ENCODE measurements around the gene ZCCHC4.
"Not testable (repeated sequence)": the region's sequence is repeated elsewhere in the genome, so short reads cannot be mapped to it uniquely, and the experiment has no call there.

The ZCCHC4 gene

GRCh38 chr4:25313201-25313895 is 774 bp downstream of the ZCCHC4 start:
- DNase-seq (ENCODE audit: low read depth): no peak
- peak overlapping the region; percentile 92 for H3K4me3 ChIP-seq (ENCODE audit: low read depth, low read length)

GRCh38 chr4:25320336-25320735 is 7.8 kb downstream of the ZCCHC4 start:
- H3K4me3 ChIP-seq (ENCODE audit: low read depth, low read length): no peak overlapping the region
- peak; percentile 76 for DNase-seq (ENCODE audit: low read depth)

DNA sequence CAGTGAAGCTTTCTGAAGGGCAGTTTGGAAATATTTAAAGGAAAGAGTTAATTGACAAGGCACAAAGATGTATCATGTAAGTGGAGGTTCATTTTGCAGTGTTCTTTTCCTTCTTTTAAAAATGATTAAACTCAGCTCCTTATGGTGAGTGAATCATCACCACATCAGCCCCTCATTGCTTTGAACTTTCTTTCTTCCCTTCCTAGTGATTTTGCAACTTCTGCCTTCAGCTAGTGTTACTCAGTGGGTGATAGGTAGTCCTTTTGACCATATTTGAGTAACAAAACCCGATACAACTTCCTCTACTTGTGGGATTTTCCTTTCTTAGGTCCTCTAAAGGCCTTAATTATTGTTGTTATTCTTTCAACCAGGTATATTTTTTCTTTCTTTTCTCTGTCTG is 8.2 kb downstream of the ZCCHC4 start:
- peak; percentile 90 for DNase-seq (ENCODE audit: low read depth)
- H3K4me3 ChIP-seq (ENCODE audit: low read depth, low read length): no peak overlapping the region

DNA sequence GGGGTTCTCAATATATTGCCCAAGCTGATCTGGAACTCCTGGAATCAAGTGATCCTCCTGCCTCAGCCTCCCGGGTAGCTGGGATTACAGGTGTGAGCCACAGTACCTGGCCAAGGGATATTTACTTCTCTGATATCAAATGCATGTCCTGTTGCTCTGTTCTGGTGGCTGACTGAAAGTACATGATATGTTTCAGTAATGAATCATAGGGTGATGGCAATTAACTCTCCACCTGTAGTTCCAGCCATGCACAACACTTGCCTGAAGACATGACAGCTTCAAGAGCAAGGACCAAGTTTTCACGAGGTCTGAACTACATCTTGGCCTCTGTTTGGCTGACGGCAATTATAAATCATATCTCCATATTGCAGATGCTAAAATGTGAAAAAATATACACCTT is 9.1 kb downstream of the ZCCHC4 start:
- no peak overlapping the region for H3K4me3 ChIP-seq (ENCODE audit: low read depth, low read length)
- no peak for DNase-seq (ENCODE audit: low read depth)

DNA sequence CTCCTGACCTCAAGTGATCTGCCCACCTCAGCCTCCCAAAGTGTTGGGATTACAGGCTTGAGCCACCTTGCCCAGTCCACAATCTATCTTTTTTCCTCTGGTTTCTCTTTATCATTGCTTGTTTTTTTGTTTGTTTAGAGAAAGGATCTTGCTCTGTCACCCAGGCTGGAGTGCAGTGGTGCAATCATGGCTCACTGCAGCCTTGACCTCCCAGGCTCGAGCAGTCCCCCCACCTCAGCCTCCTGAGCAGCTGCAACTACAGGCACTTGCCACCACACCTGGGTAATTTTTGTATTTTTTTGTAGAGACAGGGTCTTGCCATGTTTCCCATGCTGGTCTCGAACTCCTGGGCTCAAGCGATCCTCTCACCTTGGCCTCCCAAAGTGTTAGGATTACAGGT is 15.9 kb downstream of the ZCCHC4 start:
- DNase-seq (ENCODE audit: low read depth): not testable (repeated sequence)

DNA sequence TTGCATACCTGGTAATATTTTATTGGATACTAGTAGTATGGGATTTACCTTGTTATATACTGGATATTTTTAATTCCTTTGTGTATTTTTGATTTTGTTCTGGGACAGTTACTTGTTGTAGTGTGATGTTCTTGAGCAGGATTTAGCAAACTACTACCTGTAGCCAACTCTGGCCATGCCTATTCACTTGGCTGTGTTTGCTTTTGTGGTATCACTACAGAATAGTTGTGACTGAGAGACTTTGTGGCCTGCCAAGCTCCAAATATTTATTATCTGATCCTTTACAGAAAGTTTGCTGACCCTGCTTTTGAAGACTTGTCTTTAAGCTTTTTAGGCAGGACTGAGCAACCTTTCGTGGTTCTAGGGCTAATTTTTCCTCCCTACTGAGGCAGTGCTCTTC is 17.8 kb downstream of the ZCCHC4 start:
- DNase-seq (ENCODE audit: low read depth): no peak
- H3K4me3 ChIP-seq (ENCODE audit: low read depth, low read length): no peak overlapping the region

More for the DNA sequence above, 15.9 kb downstream of the ZCCHC4 start:
- H3K4me3 ChIP-seq (ENCODE audit: low read depth, low read length): not testable (repeated sequence)

- DNase-seq (ENCODE audit: low read depth): no peak
- H3K4me3 ChIP-seq (ENCODE audit: low read depth, low read length): no peak overlapping the region
Measured at GRCh38 chr4:25330905-25331808, 18.6 kb downstream of the ZCCHC4 start.

DNA sequence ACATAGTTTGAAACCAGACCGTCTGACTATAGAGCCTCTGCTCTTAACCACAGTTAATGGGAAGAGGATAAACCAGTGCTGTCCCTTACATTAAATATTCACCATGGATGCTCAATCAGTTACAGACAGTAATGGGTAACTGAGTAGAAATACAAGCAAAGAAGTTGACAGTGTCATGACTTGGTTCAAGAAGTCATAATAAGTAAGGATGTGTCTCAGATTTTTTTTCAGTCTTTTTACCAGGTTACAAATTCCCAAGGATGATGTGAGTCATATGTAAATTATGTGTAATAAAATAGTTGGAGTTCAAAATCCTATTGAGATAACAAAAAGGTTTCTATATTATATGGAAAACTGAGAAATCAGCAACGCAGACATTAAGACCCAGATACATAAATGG is 31.1 kb downstream of the ZCCHC4 start:
- no peak overlapping the region for H3K4me3 ChIP-seq (ENCODE audit: low read depth, low read length)
- DNase-seq (ENCODE audit: low read depth): no peak

DNA sequence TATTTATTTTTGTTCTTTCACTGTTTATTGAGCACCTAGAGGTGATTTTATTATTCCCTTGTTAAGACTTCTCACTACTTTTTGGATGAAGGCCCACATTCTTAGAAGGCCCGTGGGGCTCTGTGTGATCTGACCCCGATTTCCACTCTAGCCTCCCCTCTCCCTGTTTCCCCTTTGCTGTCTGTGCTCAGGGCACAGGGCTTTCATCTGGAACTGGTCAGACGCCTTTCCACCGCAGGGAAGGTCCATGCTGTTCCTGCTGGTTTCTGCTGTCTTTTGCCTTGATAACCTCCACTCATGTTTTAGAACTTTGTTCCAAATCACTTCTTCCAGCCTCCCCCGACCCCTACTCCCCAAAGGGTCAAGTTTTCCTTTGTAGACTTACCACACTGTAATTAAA is 33.2 kb downstream of the ZCCHC4 start:
- DNase-seq (ENCODE audit: low read depth): no peak
- H3K4me3 ChIP-seq (ENCODE audit: low read depth, low read length): no peak overlapping the region

DNA sequence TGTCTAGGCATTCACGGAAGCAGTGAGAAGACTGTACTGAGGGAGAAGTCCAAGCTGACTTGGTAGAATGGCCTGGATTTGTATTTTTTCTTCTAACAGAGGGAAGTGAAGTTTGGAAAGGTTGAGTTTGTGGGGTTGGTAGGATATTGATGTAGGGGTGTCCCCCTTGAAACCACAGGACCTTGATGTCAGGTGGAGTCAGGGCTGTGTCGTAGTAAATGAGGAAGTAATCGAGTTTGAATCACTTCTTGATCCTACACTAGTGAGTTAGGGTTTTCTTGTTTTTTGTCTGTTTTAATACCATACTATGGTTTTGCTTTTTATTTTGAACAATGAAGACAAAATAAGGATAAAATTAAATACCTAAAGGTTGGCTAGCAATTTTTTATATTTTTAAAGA is 34.3 kb downstream of the ZCCHC4 start:
- H3K4me3 ChIP-seq (ENCODE audit: low read depth, low read length): no peak overlapping the region
- DNase-seq (ENCODE audit: low read depth): no peak

DNA sequence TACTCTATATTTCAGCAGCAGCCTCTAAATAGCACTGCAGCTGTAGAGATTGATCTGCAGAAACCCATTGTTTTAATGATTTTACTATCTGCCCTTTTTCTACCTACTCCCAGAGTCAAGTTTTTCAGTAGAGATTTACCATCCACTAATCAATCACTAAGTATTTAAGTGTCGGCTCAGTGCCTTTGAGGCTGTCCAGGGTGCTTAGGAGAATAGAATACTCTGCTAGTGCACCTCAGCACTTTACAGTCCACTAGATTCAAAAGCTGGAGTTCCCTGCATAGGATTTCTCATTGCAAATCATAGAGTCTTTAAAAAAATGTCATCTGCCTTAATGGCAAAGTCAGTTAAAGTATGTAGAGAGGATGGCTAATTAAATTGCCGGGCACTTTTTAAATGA is 34.9 kb downstream of the ZCCHC4 start:
- DNase-seq (ENCODE audit: low read depth): no peak
- no peak overlapping the region for H3K4me3 ChIP-seq (ENCODE audit: low read depth, low read length)

DNA sequence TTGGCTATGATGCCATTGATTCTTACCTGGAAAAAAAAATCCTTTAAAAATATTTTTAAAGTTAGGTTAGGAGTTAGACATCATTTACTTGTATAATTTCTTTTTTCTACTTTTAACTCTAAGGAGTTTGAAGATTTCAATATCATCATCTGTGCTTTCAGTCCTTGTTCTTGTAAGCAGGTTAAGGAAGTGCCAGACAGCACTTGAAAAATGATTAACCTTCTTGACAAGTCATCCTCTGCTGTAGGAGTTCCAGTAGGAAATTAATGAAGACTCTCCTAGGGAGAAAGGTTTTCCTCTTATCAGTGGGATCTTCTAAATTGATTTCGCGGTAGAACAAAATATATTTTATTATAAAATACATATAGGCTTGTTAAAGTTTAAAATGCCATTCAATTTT is 35.4 kb downstream of the ZCCHC4 start:
- H3K4me3 ChIP-seq (ENCODE audit: low read depth, low read length): no peak overlapping the region

DNA sequence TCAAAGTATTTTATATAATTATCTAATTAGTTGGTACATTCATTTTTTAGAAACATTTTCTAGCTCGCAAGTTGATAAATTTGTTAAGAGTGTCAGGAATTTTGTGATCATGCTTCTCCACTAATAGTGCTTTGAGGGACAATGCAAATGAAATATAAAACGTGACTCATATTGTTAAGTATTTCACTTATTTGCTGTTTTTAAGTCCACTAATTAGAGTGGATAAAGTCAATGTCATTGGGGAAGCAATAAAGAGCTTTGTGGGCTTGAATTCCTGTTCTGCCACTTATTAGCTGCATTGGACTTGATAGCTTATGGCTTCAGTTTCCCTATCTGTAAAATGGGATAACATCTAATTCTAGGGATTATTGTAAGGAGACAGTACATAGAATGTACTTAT is 38.0 kb downstream of the ZCCHC4 start:
- H3K4me3 ChIP-seq (ENCODE audit: low read depth, low read length): no peak overlapping the region
- no peak for DNase-seq (ENCODE audit: low read depth)

More for the DNA sequence above, 35.4 kb downstream of the ZCCHC4 start:
- no peak for DNase-seq (ENCODE audit: low read depth)

GRCh38 chr4:25351777-25352416 is 39.3 kb downstream of the ZCCHC4 start:
- no peak overlapping the region for H3K4me3 ChIP-seq (ENCODE audit: low read depth, low read length)
- DNase-seq (ENCODE audit: low read depth): no peak

DNA sequence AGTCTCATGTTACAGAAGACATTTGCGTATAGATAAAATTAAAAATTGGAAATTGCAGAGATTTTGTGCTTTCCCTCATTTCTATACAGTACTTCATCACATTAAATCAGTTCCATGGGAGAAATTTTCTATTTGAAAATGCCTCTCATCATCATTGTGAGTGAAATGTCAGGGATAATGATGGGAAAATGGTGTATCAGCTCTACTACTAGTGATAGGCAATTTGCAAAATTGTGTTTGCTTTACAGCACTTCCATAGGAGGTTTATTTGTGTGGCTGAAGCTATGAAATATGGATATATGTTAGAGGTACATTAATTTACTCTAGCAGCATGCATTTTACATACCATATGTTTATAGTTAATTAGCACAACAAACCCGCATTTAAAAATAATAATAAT is 43.5 kb downstream of the ZCCHC4 start:
- DNase-seq (ENCODE audit: low read depth): no peak
- H3K4me3 ChIP-seq (ENCODE audit: low read depth, low read length): no peak overlapping the region

DNA sequence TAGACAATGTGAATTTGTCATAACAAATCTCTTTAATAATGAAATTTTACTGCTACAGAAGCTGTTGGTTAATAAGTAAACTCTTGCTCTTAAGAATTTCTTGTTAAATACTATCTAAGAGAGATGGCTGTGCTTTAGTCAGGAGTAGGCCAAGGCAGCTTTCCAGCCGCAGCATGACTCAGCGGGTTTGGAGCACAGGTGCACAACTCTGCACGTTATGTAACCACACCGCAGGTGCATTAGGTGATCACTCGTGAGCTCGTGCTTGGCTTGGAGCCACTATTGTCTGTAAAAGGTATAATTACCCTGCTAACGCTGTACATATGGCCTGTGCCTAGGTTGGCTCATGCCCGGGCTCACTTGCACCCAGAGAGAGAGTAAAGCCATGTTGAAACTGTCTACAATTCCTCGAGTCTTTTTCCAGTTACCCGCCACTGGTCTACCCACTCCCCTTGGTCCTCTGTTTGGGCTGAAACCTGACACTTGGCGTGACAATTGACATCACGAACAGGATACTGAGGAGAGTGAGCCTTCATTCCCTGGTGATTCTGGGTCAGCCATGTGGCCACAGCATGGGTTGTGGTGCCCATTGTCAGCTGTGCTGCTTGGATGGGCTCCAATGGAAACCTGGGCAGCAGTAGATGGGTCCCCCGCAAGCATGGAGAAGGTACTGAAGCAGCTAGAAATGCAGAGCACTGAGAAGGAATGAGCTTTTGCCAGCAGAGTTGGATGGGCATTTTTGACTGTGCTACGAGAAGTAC is 46.1 kb downstream of the ZCCHC4 start:
- H3K4me3 ChIP-seq (ENCODE audit: low read depth, low read length): no peak overlapping the region
- no peak for DNase-seq (ENCODE audit: low read depth)

DNA sequence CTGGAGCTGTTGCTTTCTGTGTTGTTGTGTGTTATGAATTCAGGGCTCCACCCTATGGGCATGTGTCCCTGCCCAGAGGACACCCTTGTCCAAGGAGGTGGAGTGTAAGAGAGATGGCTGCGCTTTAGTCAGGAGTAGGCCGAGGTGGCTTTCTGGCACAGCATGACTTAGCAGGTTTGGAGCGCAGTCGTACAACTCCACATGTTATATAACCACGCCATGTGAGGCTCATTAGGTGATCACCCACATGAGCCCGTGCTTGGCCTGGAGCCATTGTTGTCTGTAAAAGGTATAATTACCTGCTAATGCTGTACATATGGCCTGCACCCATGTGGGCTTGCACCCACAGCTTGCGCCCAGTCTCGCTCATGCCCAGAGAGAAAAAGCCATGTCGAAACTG is 48.7 kb downstream of the ZCCHC4 start:
- DNase-seq (ENCODE audit: low read depth): no peak
- no peak overlapping the region for H3K4me3 ChIP-seq (ENCODE audit: low read depth, low read length)

DNA sequence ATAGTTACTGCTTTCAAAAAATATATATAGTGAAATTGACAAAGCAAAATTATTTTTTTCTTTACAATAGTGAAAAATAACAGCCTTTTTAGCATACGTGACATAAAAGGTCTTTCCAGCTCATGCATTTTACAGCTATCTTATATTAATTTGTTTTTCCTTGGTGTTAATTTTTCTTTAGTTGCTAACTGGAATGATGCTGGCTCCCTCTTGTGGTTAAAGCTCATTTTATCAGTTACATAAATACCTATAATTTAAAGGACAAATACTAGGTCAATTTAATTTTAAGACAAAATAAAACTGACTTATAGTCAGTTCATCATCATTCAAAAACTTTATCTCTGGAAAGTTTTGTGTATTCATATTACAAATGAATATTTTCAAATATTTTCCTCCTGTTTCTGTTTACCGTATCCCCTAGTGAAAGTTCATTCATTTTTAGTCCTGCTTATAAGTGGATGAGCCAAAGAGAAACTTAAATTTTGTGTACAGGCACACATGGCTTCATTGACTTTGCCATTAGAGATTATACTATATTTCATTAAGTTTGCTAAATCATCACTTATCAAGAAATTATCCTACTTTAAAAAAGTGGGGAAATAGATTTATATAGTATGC is 54.5 kb downstream of the ZCCHC4 start:
- DNase-seq (ENCODE audit: low read depth): no peak
- H3K4me3 ChIP-seq (ENCODE audit: low read depth, low read length): no peak overlapping the region

GRCh38 chr4:25367877-25368276 is 55.3 kb downstream of the ZCCHC4 start:
- no peak for DNase-seq (ENCODE audit: low read depth)

More at GRCh38 chr4:25367877-25368276, 55.3 kb downstream of the ZCCHC4 start:
- H3K4me3 ChIP-seq (ENCODE audit: low read depth, low read length): no peak overlapping the region
